K562 (cell line): Measurements from ENCODE around the gene TTC31. TPM values are rescaled to one million over a fixed set of nuclear protein-coding genes. Genes with fewer than 3 reads are reported as not detected.

Experiments
- BDP1 ChIP-seq: IDR thresholded peaks from 3 replicates; pipeline ENCODE4 v1.6.1; 2011; ENCODE audit not compliant: insufficient read length, insufficient read depth
- GATAD2A ChIP-seq: fragments of 450-650 bp; IDR thresholded peaks from 2 replicates; pipeline ENCODE4 v1.6.1; 2017
- HDAC2 ChIP-seq: fragments of 450-650 bp; IDR thresholded peaks from 2 replicates; pipeline ENCODE4 v1.6.1; 2016; ENCODE audit warnings: mild to moderate bottlenecking
- JUN ChIP-seq, 2 experiments: sonication (generic) in 1 of 2; formaldehyde crosslinking in 1 of 2; IDR thresholded peaks; 2 replicates each; pipeline versions ENCODE4 v1.6.1 to v1.8.0; 2012 to 2022; ENCODE audit warnings: borderline replicate concordance in 2 of 2, mild to moderate bottlenecking in 2 of 2, improper control_type of control experiment in 1 of 2, low read depth in 1 of 2, low read length in 1 of 2, missing genetic modification reagents in 1 of 2
- KDM4B ChIP-seq, 2 experiments: fragments of 450-650 bp in 1 of 2; sonication (generic) in 1 of 2; IDR thresholded peaks; 2 replicates each; pipeline ENCODE4 v1.6.1; 2016 to 2017; ENCODE audit warnings: borderline replicate concordance in 2 of 2, antibody characterized with exemption in 1 of 2, low read depth in 1 of 2, mild to moderate bottlenecking in 1 of 2
- MTA2 ChIP-seq: fragments of 450-650 bp; IDR thresholded peaks from 2 replicates; pipeline ENCODE4 v1.6.1; 2016; ENCODE audit warnings: low read depth
- NEUROD1 ChIP-seq: fragments of 150-350 bp; IDR thresholded peaks from 2 replicates; pipeline ENCODE4 v1.6.1; 2014; ENCODE audit warnings: borderline replicate concordance, low read length, low read depth; ENCODE audit not compliant: partially characterized antibody
- NFRKB ChIP-seq: fragments of 450-650 bp; IDR thresholded peaks from 2 replicates; pipeline ENCODE4 v1.6.1; 2016; ENCODE audit warnings: low read depth
- NR2C2 ChIP-seq, 2 experiments: fragments of 200-800 bp in 1 of 2; sonication (Bioruptor generic) in 1 of 2; sonication (generic) in 1 of 2; formaldehyde crosslinking in 1 of 2; IDR thresholded peaks; 2 replicates each; pipeline versions ENCODE4 v1.6.1 to v1.8.0; 2016 to 2022; ENCODE audit warnings: mild to moderate bottlenecking in 1 of 2, missing compliant biosample characterization in 1 of 2, missing genetic modification characterization in 1 of 2, missing genetic modification reagents in 1 of 2
- POLR2AphosphoS2 ChIP-seq: IDR thresholded peaks from 2 replicates; pipeline ENCODE4 v1.6.1; 2012; ENCODE audit warnings: low read length, improper control_type of control experiment
- POLR2B ChIP-seq: fragments of 450-650 bp; IDR thresholded peaks from 2 replicates; pipeline ENCODE4 v1.6.1; 2018; ENCODE audit warnings: low read depth; ENCODE audit not compliant: partially characterized antibody
- SMC3 ChIP-seq: conservative IDR thresholded peaks from 2 replicates; pipeline ENCODE4 v1.6.1; 2011; ENCODE audit warnings: low read depth, low read length, improper control_type of control experiment; ENCODE audit not compliant: insufficient read depth
- SP1 ChIP-seq: sonication (generic); formaldehyde crosslinking; IDR thresholded peaks from 2 replicates; pipeline ENCODE4 v1.8.1; 2022; ENCODE audit warnings: mild to moderate bottlenecking, missing genetic modification reagents
- STAT6 ChIP-seq: sonication (generic); formaldehyde crosslinking; IDR thresholded peaks from 2 replicates; pipeline ENCODE4 v1.8.1; 2023; ENCODE audit warnings: mild to moderate bottlenecking, missing genetic modification reagents
- TEAD1 ChIP-seq, 2 experiments: fragments of 450-650 bp in 1 of 2; sonication (generic) in 1 of 2; formaldehyde crosslinking; IDR thresholded peaks; 2 replicates each; pipeline versions ENCODE4 v1.4.0 to v1.8.0; 2020 to 2022; ENCODE audit warnings: mild to moderate bottlenecking in 2 of 2, missing genetic modification reagents in 1 of 2
- TRIM24 ChIP-seq, 2 experiments: fragments of 450-650 bp; IDR thresholded peaks; 2 replicates each; pipeline ENCODE4 v1.6.1; 2016
- U2AF2 ChIP-seq: fragments of 200-400 bp; formaldehyde crosslinking; optimal IDR thresholded peaks from 2 replicates; pipeline ENCODE3; 2017; ENCODE audit warnings: low read depth, mild to moderate bottlenecking, low read length
- XRCC4 ChIP-seq: IDR thresholded peaks from one replicate; pipeline ENCODE4 v1.6.1; 2011; ENCODE audit not compliant: insufficient read depth, insufficient read length; ENCODE audit errors: extremely low read depth
- YY1 ChIP-seq, 3 experiments: IDR thresholded peaks; 2 replicates each; pipeline ENCODE4 v1.6.1; 2011; ENCODE audit warnings: low read length in 2 of 3, mild to moderate bottlenecking in 2 of 3, moderate library complexity in 2 of 3, borderline replicate concordance in 1 of 3, control low read depth in 1 of 3, low read depth in 1 of 3; ENCODE audit not compliant: insufficient read depth in 3 of 3, insufficient replicate concordance in 2 of 3, control insufficient read depth in 1 of 3, insufficient read length in 1 of 3; ENCODE audit errors: extremely low read depth in 1 of 3
- ZBTB1 ChIP-seq: sonication (generic); formaldehyde crosslinking; IDR thresholded peaks from 2 replicates; pipeline ENCODE4 v1.8.1; 2023; ENCODE audit warnings: missing genetic modification reagents, low read depth, mild to moderate bottlenecking, borderline replicate concordance
- polyA plus RNA-seq, 8 experiments: library from polyadenylated mRNA; depleted of rRNA in 4 of 8; stranded (reverse) in 5 of 8; unstranded in 3 of 8; fragments of >200 nt; fragmentation: Nextera tagmentation in 2 of 8; fragmentation: Illumina TruSeq in 1 of 8; extraction: Ambion mirVana in 2 of 8; extraction: Trizol in 1 of 8; gene quantifications; 2 replicates each; pipeline versions ENCODE4 v1.2.1 to v1.2.3, GENCODE V29; 2011 to 2014; ENCODE audit warnings: inconsistent platforms in 1 of 8, missing spikeins in 1 of 8
- total RNA-seq, 7 experiments: library from RNA; depleted of rRNA in 6 of 7; stranded (reverse); fragments of >200 nt in 6 of 7; fragmentation: Illumina TruSeq in 2 of 7; extraction: Trizol in 2 of 7; gene quantifications; 2 replicates each; pipeline versions ENCODE4 v1.2.1 to v1.2.3, GENCODE V29; 2011 to 2021; ENCODE audit warnings: low replicate concordance in 1 of 7
- TF ChIP-seq, protein P1 (sequence below): sonication (generic); formaldehyde crosslinking; IDR thresholded peaks from 2 replicates; pipeline ENCODE4 v1.8.0; 2022; ENCODE audit warnings: missing genetic modification reagents, mild to moderate bottlenecking, borderline replicate concordance

Gene TTC31
- total and polyA plus RNA-seq, 9 of the 15 experiments (the other 6 are each of a cell fraction or from before 2014, with no cell fraction given), result 4.7 to 30.5 (median 15.9) TPM

DNA sequence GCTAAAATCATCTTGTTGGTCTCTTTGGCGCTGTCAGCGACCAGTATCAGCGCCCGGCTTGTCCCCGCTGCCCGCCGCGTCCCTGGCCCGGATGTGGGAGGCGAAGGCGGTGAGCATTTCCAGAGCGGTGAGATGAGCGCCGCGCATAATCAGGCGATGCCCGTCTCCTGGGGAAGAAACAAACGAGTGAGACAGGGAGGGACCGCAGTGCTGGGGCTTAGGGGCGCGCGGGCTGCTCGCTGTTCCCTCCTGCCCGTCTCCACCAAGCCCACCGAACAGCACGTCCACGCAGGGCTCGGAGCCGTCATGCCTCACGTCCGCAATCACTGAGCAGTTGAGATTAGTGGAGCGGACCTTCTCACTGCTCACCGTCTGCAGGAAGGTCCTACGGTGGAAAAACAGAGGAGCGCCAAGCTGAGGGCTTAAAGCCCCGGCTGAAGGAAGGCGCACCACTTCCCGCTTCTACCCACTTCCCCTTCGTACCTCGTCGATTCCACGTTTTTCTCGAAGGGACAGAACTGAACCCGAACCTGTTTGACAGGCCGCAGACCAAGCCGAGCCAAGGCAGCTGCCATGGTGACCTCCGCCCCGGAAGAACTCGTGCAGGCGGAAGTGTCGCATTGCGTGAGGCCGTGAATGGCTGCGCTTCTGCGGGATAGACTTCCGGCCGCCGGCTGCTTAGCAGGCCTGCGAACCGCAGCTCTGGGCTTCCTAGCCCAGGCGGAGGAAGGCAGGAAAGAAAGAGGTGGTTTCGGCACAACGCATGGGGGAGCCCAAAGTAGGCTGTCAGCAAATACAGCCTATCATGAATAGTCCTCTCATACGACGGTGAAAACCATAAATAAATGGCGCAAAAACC is 10.6 kb upstream of the TTC31 start, which contains the start of gene MRPL53 (continued):
- peak; percentile 68 for TF ChIP-seq SP1 (CRISPR knock-in tag)
- TF ChIP-seq POLR2B, result peak; percentile 98
- peak in 1 of 2 experiments; percentile 60; a peak in 1 of 4 replicates for TF ChIP-seq TRIM24 (IDR thresholded peaks at IDR 0.05)
- TF ChIP-seq U2AF2, result no peak
- peak; percentile 48 for TF ChIP-seq NEUROD1
- peak in 1 of 2 experiments; percentile 98; a peak in 2 of 4 replicates for TF ChIP-seq KDM4B (IDR thresholded peaks at IDR 0.05; ENCODE audit: borderline replicate concordance in 2 of 2, low read depth in 1 of 2)
- TF ChIP-seq, protein P1, sequence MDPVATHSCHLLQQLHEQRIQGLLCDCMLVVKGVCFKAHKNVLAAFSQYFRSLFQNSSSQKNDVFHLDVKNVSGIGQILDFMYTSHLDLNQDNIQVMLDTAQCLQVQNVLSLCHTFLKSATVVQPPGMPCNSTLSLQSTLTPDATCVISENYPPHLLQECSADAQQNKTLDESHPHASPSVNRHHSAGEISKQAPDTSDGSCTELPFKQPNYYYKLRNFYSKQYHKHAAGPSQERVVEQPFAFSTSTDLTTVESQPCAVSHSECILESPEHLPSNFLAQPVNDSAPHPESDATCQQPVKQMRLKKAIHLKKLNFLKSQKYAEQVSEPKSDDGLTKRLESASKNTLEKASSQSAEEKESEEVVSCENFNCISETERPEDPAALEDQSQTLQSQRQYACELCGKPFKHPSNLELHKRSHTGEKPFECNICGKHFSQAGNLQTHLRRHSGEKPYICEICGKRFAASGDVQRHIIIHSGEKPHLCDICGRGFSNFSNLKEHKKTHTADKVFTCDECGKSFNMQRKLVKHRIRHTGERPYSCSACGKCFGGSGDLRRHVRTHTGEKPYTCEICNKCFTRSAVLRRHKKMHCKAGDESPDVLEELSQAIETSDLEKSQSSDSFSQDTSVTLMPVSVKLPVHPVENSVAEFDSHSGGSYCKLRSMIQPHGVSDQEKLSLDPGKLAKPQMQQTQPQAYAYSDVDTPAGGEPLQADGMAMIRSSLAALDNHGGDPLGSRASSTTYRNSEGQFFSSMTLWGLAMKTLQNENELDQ, result 0 out of 2 replicates have a peak, but pooled peaks have one; percentile 30
- TF ChIP-seq BDP1, result no peak
- no peak for TF ChIP-seq JUN (IDR thresholded peaks at IDR 0.05; ENCODE audit: borderline replicate concordance, low read depth, low read length)
- TF ChIP-seq JUN (CRISPR knock-in tag; IDR thresholded peaks at IDR 0.05; ENCODE audit: borderline replicate concordance), result no peak
- TF ChIP-seq NFRKB, result peak; percentile 96
- TF ChIP-seq NR2C2 (CRISPR knock-in tag; IDR thresholded peaks at IDR 0.05), result peak; percentile 100
- peak; percentile 100 for TF ChIP-seq NR2C2 (tag; IDR thresholded peaks at IDR 0.05)
- 0 out of 2 replicates have a peak, but pooled peaks have one; percentile 19 for TF ChIP-seq ZBTB1 (CRISPR knock-in tag)
- TF ChIP-seq GATAD2A, result no peak
- no peak for TF ChIP-seq SMC3
- TF ChIP-seq POLR2AphosphoS2, result peak; percentile 100
- TF ChIP-seq TEAD1 (CRISPR knock-in tag; IDR thresholded peaks at IDR 0.05), result peak; percentile 8 to 53; a peak in 2 of 4 replicates
- TF ChIP-seq STAT6 (CRISPR knock-in tag), result no peak
- peak; percentile 81 for TF ChIP-seq MTA2
- TF ChIP-seq YY1 (IDR thresholded peaks at IDR 0.05; ENCODE audit: borderline replicate concordance in 1 of 3, control insufficient read depth in 1 of 3, extremely low read depth in 1 of 3, insufficient read depth in 3 of 3, insufficient read length in 1 of 3, insufficient replicate concordance in 2 of 3, low read depth in 1 of 3, low read length in 2 of 3), result peak; percentile 73 to 95 (median 92)
- no peak for TF ChIP-seq XRCC4
- TF ChIP-seq HDAC2, result peak; percentile 87
